Activated CD4-positive, alpha-beta T cell treated with anti-CD3 and anti-CD28 coated beads, Interleukin-2, amount 50 U/mL, for 16 hours (primary cell): ENCODE measurements around the gene FCHSD2.
A peak's percentile ranks its signal among the peaks of the same experiment; 100 is the strongest.
"Not testable (repeated sequence)": the region's sequence is repeated elsewhere in the genome, so short reads cannot be mapped to it uniquely, and the experiment has no call there.

Source experiments
- DNase-seq: peaks from one replicate; pipeline ENCODE4 v3.0.0-alpha.2; 2020

FCHSD2 gene

GRCh38 chr11:72813740-72814285 lies 328.3 kb downstream of the FCHSD2 start:
- peak; percentile 86 for DNase-seq

GRCh38 chr11:72812967-72813739 lies 329.0 kb downstream of the FCHSD2 start:
- DNase-seq = peak; percentile 85

GRCh38 chr11:72812604-72812966 lies 329.5 kb downstream of the FCHSD2 start:
- no peak for DNase-seq

- DNase-seq = not testable (repeated sequence)
These were observed 330.4 kb downstream of the FCHSD2 start for GRCh38 chr11:72811686-72812085.

- DNase-seq = no peak
These were observed 333.8 kb downstream of the FCHSD2 start for GRCh38 chr11:72808331-72808798.

- no peak for DNase-seq
These were observed 334.3 kb downstream of the FCHSD2 start for GRCh38 chr11:72807792-72808191.

- no peak for DNase-seq
These were observed 335.0 kb downstream of the FCHSD2 start for GRCh38 chr11:72807021-72807693.

- not testable (repeated sequence) for DNase-seq
These were observed 335.7 kb downstream of the FCHSD2 start for GRCh38 chr11:72806378-72806777.

GRCh38 chr11:72805216-72805615 lies 336.9 kb downstream of the FCHSD2 start:
- DNase-seq = no peak

GRCh38 chr11:72802822-72803221 lies 339.3 kb downstream of the FCHSD2 start:
- DNase-seq = no peak

GRCh38 chr11:72799441-72799840 lies 342.7 kb downstream of the FCHSD2 start:
- no peak for DNase-seq

- DNase-seq = no peak
These were observed 343.8 kb downstream of the FCHSD2 start for GRCh38 chr11:72798361-72798760.

- peak; percentile 95 for DNase-seq
These were observed 348.4 kb downstream of the FCHSD2 start, which contains the start of gene STARD10 for GRCh38 chr11:72793425-72794367. Gene STARD10 (minus strand): TSS chr11:72794047. CDS start chr11:72781181, 12,866 bp downstream.

- no peak for DNase-seq
These were observed 349.1 kb downstream of the FCHSD2 start for GRCh38 chr11:72793076-72793424.

- no peak for DNase-seq
These were observed 349.6 kb downstream of the FCHSD2 start for GRCh38 chr11:72792437-72793021.

- DNase-seq = not testable (repeated sequence)
These were observed 350.9 kb downstream of the FCHSD2 start for GRCh38 chr11:72791228-72791627.

- no peak for DNase-seq
These were observed 352.5 kb downstream of the FCHSD2 start for GRCh38 chr11:72789493-72790131.

- no peak for DNase-seq
These were observed 353.9 kb downstream of the FCHSD2 start for GRCh38 chr11:72788241-72788640.

- no peak for DNase-seq
These were observed 354.7 kb downstream of the FCHSD2 start for GRCh38 chr11:72787216-72788104.
